ENCODE measurements around the gene OR4A47. TPM values are rescaled to one million over a fixed set of nuclear protein-coding genes. Genes with fewer than 3 reads are reported as not detected.
"Not testable (repeated sequence)": the region's sequence is repeated elsewhere in the genome, so short reads cannot be mapped to it uniquely, and the experiment has no call there.

The OR4A47 gene
- total and polyA plus RNA-seq, 2 of the 4 experiments (the other 2 are of a cell fraction) = not detected

- H2BK5ac ChIP-seq (ENCODE audit: low read depth, low read length, poor library complexity, severe bottlenecking); H2AK9ac ChIP-seq (replicated peaks; ENCODE audit: low read depth, low read length, poor library complexity); H3K23ac ChIP-seq (ENCODE audit: low read depth, low read length); H4K5ac ChIP-seq (ENCODE audit: low read depth, low read length); H3K4me3 ChIP-seq (ENCODE audit: insufficient read depth, low read depth, low read length); H3K4me1 ChIP-seq (ENCODE audit: control insufficient read depth, insufficient read depth, low read length); intact Hi-C loops (cut with micrococcal nuclease); DNase-seq; H2AFZ ChIP-seq (replicated peaks; ENCODE audit: low read length, poor library complexity); H3K4me2 ChIP-seq (ENCODE audit: low read depth, low read length); CTCF ChIA-PET; H3K27me3 ChIP-seq (ENCODE audit: control insufficient read depth, insufficient read depth, low read length); POLR2A ChIA-PET (ENCODE audit: unreplicated experiment); BruUV-seq (replicated peaks); H4K20me1 ChIP-seq (ENCODE audit: insufficient read depth, low read length); H3K56ac ChIP-seq (ENCODE audit: extremely low read depth, insufficient read depth, low read length); H3K27ac ChIP-seq (ENCODE audit: insufficient read depth, low read length); H3K14ac ChIP-seq (replicated peaks; ENCODE audit: low read depth, low read length); H4K91ac ChIP-seq (ENCODE audit: insufficient read depth, low read depth, low read length); H3K36me3 ChIP-seq (ENCODE audit: control insufficient read depth, insufficient read depth, low read length); H3K4ac ChIP-seq (ENCODE audit: low read depth, low read length); H2AK5ac ChIP-seq (ENCODE audit: low read depth, low read length); H3K9ac ChIP-seq (ENCODE audit: low read depth, low read length); in situ Hi-C loops (cut with MboI; ENCODE audit: low sequenced_read_pairs); dilution Hi-C loops (cut with HindIII; ENCODE audit: low sequenced_read_pairs, unreplicated experiment); H4K8ac ChIP-seq (ENCODE audit: low read depth in 2 of 2, low read length in 2 of 2); H3K79me1 ChIP-seq (ENCODE audit: low read depth in 1 of 2, low read length in 2 of 2); H2BK120ac ChIP-seq (ENCODE audit: low read depth, low read length); H3K18ac ChIP-seq (ENCODE audit: low read depth, low read length); ATAC-seq (ENCODE audit: low read depth); H2BK15ac ChIP-seq (ENCODE audit: low read depth, low read length); H2BK20ac ChIP-seq (ENCODE audit: low read depth, low read length); H3K9me3 ChIP-seq (ENCODE audit: control insufficient read depth, insufficient read depth, low read length); H3K9me1 ChIP-seq (ENCODE audit: insufficient read depth, low read length): not testable (repeated sequence)
- WGBS, 2 experiments (ENCODE audit: extremely low coverage in 2 of 2, insufficient read length in 1 of 2) = 13% methylated on average over 1 of the region's 6 CpGs; no CpG with 5 or more reads in 1 of the 2 experiments
These were observed 13.9 kb upstream of the OR4A47 start for GRCh38 chr11:48474703-48475102.

GRCh38 chr11:48506169-48506568 lies 17.6 kb downstream of the OR4A47 start:
- H3K4me1 ChIP-seq (ENCODE audit: control insufficient read depth, insufficient read depth, low read length); H3K79me1 ChIP-seq (ENCODE audit: low read depth in 1 of 2, low read length in 2 of 2); H2BK5ac ChIP-seq (ENCODE audit: low read depth, low read length, poor library complexity, severe bottlenecking); H3K18ac ChIP-seq (ENCODE audit: low read depth, low read length); CTCF ChIA-PET; H3K9me3 ChIP-seq (ENCODE audit: control insufficient read depth, insufficient read depth, low read length); H2AK5ac ChIP-seq (ENCODE audit: low read depth, low read length); H2AFZ ChIP-seq (replicated peaks; ENCODE audit: low read length, poor library complexity); POLR2A ChIA-PET (ENCODE audit: unreplicated experiment); dilution Hi-C loops (cut with HindIII; ENCODE audit: low sequenced_read_pairs, unreplicated experiment); BruUV-seq (replicated peaks); H3K4me2 ChIP-seq (ENCODE audit: low read depth, low read length); H3K9me1 ChIP-seq (ENCODE audit: insufficient read depth, low read length); in situ Hi-C loops (cut with MboI; ENCODE audit: low sequenced_read_pairs); ATAC-seq (ENCODE audit: low read depth); H4K5ac ChIP-seq (ENCODE audit: low read depth, low read length); H3K27ac ChIP-seq (ENCODE audit: insufficient read depth, low read length); H3K27me3 ChIP-seq (ENCODE audit: control insufficient read depth, insufficient read depth, low read length); H4K8ac ChIP-seq (ENCODE audit: low read depth in 2 of 2, low read length in 2 of 2); H3K4me3 ChIP-seq (ENCODE audit: insufficient read depth, low read depth, low read length); H2AK9ac ChIP-seq (replicated peaks; ENCODE audit: low read depth, low read length, poor library complexity); H3K56ac ChIP-seq (ENCODE audit: extremely low read depth, insufficient read depth, low read length); DNase-seq; intact Hi-C loops (cut with micrococcal nuclease); H2BK20ac ChIP-seq (ENCODE audit: low read depth, low read length); H2BK15ac ChIP-seq (ENCODE audit: low read depth, low read length); H2BK120ac ChIP-seq (ENCODE audit: low read depth, low read length); H3K14ac ChIP-seq (replicated peaks; ENCODE audit: low read depth, low read length); H3K4ac ChIP-seq (ENCODE audit: low read depth, low read length); H3K23ac ChIP-seq (ENCODE audit: low read depth, low read length); H4K20me1 ChIP-seq (ENCODE audit: insufficient read depth, low read length); H3K9ac ChIP-seq (ENCODE audit: low read depth, low read length); H4K91ac ChIP-seq (ENCODE audit: insufficient read depth, low read depth, low read length); H3K36me3 ChIP-seq (ENCODE audit: control insufficient read depth, insufficient read depth, low read length): not testable (repeated sequence)
